DND-41 (cell line): ENCODE measurements around the gene INPP5B.
"Not testable (repeated sequence)": the region's sequence is repeated elsewhere in the genome, so short reads cannot be mapped to it uniquely, and the experiment has no call there.

Source experiments
- ATAC-seq: fragments of 200-7000 bp; cut with Tn5 transposase; 3 replicates; pipeline ENCODE4 v1.9.1; 2021; ENCODE audit warnings: low read depth; ENCODE audit not compliant: insufficient read depth
- DNase-seq: peaks from one replicate; pipeline ENCODE4 v3.0.0-alpha.2; 2020
- H2AFZ ChIP-seq: 2 replicates; pipeline ENCODE4 v1.6.0; 2012; ENCODE audit warnings: low read depth, low read length
- H3K27ac ChIP-seq: 2 replicates; pipeline ENCODE4 v1.5.1; 2012; ENCODE audit warnings: low read length, inconsistent platforms
- H3K27me3 ChIP-seq: fragments of 200-600 bp; sonication (generic); 2 replicates; pipeline ENCODE4 v1.6.0; 2012; ENCODE audit warnings: low read length, mild to moderate bottlenecking, inconsistent platforms; ENCODE audit not compliant: insufficient read depth, poor library complexity
- H3K36me3 ChIP-seq: 2 replicates; pipeline ENCODE4 v1.5.1; 2012; ENCODE audit warnings: low read length, inconsistent platforms; ENCODE audit not compliant: insufficient read depth
- H3K4me1 ChIP-seq: 2 replicates; pipeline ENCODE4 v1.5.1; 2012; ENCODE audit warnings: mild to moderate bottlenecking, low read length; ENCODE audit not compliant: insufficient read depth
- H3K4me2 ChIP-seq: 2 replicates; pipeline ENCODE4 v1.6.0; 2012; ENCODE audit warnings: mild to moderate bottlenecking, moderate library complexity, low read length, inconsistent platforms; ENCODE audit not compliant: insufficient read depth
- H3K4me3 ChIP-seq, 2 experiments: fragments of 200-600 bp in 1 of 2; shearing (Covaris generic) in 1 of 2; 2 replicates each; pipeline ENCODE4 v1.5.1; 2012 to 2016; ENCODE audit warnings: inconsistent platforms in 2 of 2, low read length in 2 of 2, mild to moderate bottlenecking in 2 of 2, low read depth in 1 of 2, moderate library complexity in 1 of 2
- H3K79me2 ChIP-seq: 2 replicates; pipeline ENCODE4 v1.6.0; 2012; ENCODE audit warnings: low read length, inconsistent platforms; ENCODE audit not compliant: insufficient read depth
- H3K9ac ChIP-seq: 2 replicates; pipeline ENCODE4 v1.6.0; 2012; ENCODE audit warnings: low read depth, mild to moderate bottlenecking, inconsistent platforms, low read length, moderate library complexity
- H3K9me3 ChIP-seq: 2 replicates; pipeline ENCODE4 v1.5.1; 2012; ENCODE audit warnings: low read length, moderate library complexity, mild to moderate bottlenecking, inconsistent platforms; ENCODE audit not compliant: insufficient read depth, severe bottlenecking
- H4K20me1 ChIP-seq: 2 replicates; pipeline ENCODE4 v1.6.0; 2012; ENCODE audit warnings: low read length; ENCODE audit not compliant: insufficient read depth
- CTCF ChIP-seq: IDR thresholded peaks from 2 replicates; pipeline ENCODE4 v1.5.1; 2012; ENCODE audit warnings: borderline replicate concordance, low read length, moderate library complexity, mild to moderate bottlenecking; ENCODE audit not compliant: poor library complexity, severe bottlenecking; ENCODE audit errors: extremely low read depth
- EZH2 ChIP-seq: IDR thresholded peaks from 3 replicates; pipeline ENCODE4 v1.6.1; 2012; ENCODE audit warnings: borderline replicate concordance, low read depth, mild to moderate bottlenecking, moderate library complexity, low read length, inconsistent platforms; ENCODE audit not compliant: severe bottlenecking

The INPP5B gene

GRCh38 chr1:37919277-37919676 lies 27.6 kb downstream of the INPP5B start:
- H3K79me2 ChIP-seq, result peaks cover 26% of the 10 kb centered on the region
- DNase-seq (no peak), ATAC-seq (no peak)
- H2AFZ ChIP-seq, result no peak overlapping the region
- no peak overlapping the region for H3K9ac ChIP-seq
- no peak overlapping the region for H3K4me3 ChIP-seq
- H3K4me2 ChIP-seq, result no peak overlapping the region
- TF ChIP-seq EZH2 (no peak), CTCF (peak; percentile 44)
- H3K27me3 ChIP-seq, result no peaks in the 10 kb centered on the region
- H3K27ac ChIP-seq, result no peak overlapping the region
- H3K9me3 ChIP-seq, result no peaks in the 10 kb centered on the region
- no peaks in the 10 kb centered on the region for H4K20me1 ChIP-seq
- H3K4me1 ChIP-seq, result 0 out of 2 replicates have a peak, but pooled peaks cover 3% of the 10 kb centered on the region
- no peaks in the 10 kb centered on the region for H3K36me3 ChIP-seq

- H3K36me3 ChIP-seq, result peaks cover 5% of the 10 kb centered on the region; the same call in 1 of the 2 replicates
- no peak for ATAC-seq
- H2AFZ ChIP-seq, result no peak overlapping the region
Observed at GRCh38 chr1:37915476-37916093, 31.3 kb downstream of the INPP5B start.

GRCh38 chr1:37914719-37915475 lies 32.0 kb downstream of the INPP5B start:
- TF ChIP-seq EZH2, result no peak
- TF ChIP-seq CTCF, result no peak
- peaks cover 18% of the 10 kb centered on the region for H3K79me2 ChIP-seq
- no peak overlapping the region for H3K4me3 ChIP-seq
- no peak for DNase-seq
- no peaks in the 10 kb centered on the region for H4K20me1 ChIP-seq
- H3K36me3 ChIP-seq, result peaks cover 5% of the 10 kb centered on the region; the same call in 1 of the 2 replicates
- H3K27ac ChIP-seq, result no peak overlapping the region
- ATAC-seq, result no peak
- H3K27me3 ChIP-seq, result no peaks in the 10 kb centered on the region
- H3K4me2 ChIP-seq, result no peak overlapping the region
- no peak overlapping the region for H2AFZ ChIP-seq
- no peak overlapping the region for H3K9ac ChIP-seq
- no peaks in the 10 kb centered on the region for H3K4me1 ChIP-seq
- peaks cover 20% of the 10 kb centered on the region for H3K9me3 ChIP-seq

More at GRCh38 chr1:37915476-37916093, 31.3 kb downstream of the INPP5B start:
- H3K27me3 ChIP-seq, result no peaks in the 10 kb centered on the region
- peaks cover 18% of the 10 kb centered on the region for H3K9me3 ChIP-seq
- H3K27ac ChIP-seq, result no peak overlapping the region
- no peak for DNase-seq
- H3K9ac ChIP-seq, result no peak overlapping the region
- no peak for TF ChIP-seq EZH2
- TF ChIP-seq CTCF, result no peak
- H3K4me2 ChIP-seq, result no peak overlapping the region
- H4K20me1 ChIP-seq, result no peaks in the 10 kb centered on the region
- no peaks in the 10 kb centered on the region for H3K4me1 ChIP-seq
- peaks cover 23% of the 10 kb centered on the region for H3K79me2 ChIP-seq
- no peak overlapping the region for H3K4me3 ChIP-seq

GRCh38 chr1:37911478-37911877 lies 35.4 kb downstream of the INPP5B start:
- not testable (repeated sequence) for H3K4me1 ChIP-seq, H3K27me3 ChIP-seq, DNase-seq, ATAC-seq, H3K4me2 ChIP-seq, H3K79me2 ChIP-seq, H4K20me1 ChIP-seq, H3K9ac ChIP-seq, H3K4me3 ChIP-seq, H2AFZ ChIP-seq, H3K27ac ChIP-seq, H3K36me3 ChIP-seq
- H3K9me3 ChIP-seq, result peaks cover 30% of the 10 kb centered on the region

- not testable (repeated sequence) for H3K79me2 ChIP-seq, H3K27ac ChIP-seq, H3K9ac ChIP-seq, DNase-seq, H3K4me3 ChIP-seq, H2AFZ ChIP-seq, ATAC-seq, H3K36me3 ChIP-seq, H3K27me3 ChIP-seq, H3K4me2 ChIP-seq, H3K4me1 ChIP-seq, H4K20me1 ChIP-seq
- H3K9me3 ChIP-seq, result peaks cover 35% of the 10 kb centered on the region
Observed at GRCh38 chr1:37910886-37911285, 36.0 kb downstream of the INPP5B start.
